NCI-H748 (cell line): ENCODE results near the gene RPL26.

Experiments
- DNase-seq: peaks from one replicate; lab custom pipeline; 2025; ENCODE audit not compliant: unreplicated experiment; lab: John Stamatoyannopoulos, UW

The RPL26 gene

DNA sequence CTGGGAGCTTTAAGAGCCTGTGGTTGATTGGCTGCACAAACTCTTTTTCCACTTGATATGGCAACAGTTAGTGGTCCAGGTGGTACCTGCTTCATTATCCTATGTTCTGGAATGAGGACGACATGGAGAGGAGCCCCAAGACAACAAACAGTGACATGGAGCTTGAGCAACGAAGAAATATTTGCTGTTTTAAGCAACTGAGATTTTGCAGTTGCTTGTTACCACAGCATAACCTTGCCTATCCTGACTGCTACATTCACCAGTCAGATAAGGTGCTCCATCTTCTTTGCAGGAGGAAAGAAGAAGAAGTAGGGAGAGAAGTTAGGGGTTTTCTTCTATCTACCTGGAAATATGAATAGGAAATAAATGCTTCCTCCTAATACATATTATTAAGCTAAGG, 50.9 kb downstream of the RPL26 start:
- DNase-seq, result no peak
